Measurements from ENCODE around the gene POMGNT1.

The POMGNT1 gene

GRCh38 chr1:46206399-46206798 is 8.2 kb upstream of the POMGNT1 start:
- DNase-seq: no peak

DNA sequence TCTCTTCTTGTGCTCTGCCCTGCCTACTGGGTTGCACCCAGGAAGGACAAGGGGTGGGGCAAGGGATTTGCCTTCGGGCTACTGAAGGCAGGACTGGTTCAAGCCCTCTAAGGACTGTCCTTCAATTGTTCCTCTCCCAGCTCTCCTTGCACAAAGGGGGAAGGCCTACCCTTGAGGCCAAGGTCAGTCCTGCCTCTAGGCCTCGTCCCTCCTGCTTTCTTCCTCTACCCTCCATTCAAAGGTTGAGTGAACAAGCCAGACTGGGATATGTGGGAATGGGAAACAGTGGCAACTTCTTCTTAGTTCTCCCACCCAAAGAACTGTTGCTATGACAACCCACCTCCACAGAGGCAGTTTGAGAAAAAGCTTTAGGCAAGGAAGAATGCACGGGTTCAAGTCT is 7.6 kb upstream of the POMGNT1 start:
- no peak for DNase-seq

- DNase-seq: no peak
Measured at GRCh38 chr1:46205141-46205540, 6.9 kb upstream of the POMGNT1 start.

DNA sequence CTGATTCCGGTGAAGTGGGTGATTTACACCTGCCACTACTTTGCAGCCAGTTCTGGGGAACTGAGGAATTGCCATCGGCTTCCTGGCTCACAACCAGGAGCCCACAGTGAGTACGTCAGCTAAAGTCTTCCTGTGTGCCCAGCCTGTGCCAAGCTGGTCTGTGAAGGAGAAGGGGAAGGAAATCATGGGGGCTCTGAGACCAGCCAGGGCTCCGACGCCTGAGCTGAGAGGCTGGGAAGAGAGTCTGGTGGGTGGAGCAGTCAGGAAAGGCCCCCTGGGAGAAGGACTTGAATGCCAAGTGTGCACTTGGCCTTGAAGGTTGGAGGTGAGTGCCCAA is 6.1 kb upstream of the POMGNT1 start:
- DNase-seq: no peak

DNA sequence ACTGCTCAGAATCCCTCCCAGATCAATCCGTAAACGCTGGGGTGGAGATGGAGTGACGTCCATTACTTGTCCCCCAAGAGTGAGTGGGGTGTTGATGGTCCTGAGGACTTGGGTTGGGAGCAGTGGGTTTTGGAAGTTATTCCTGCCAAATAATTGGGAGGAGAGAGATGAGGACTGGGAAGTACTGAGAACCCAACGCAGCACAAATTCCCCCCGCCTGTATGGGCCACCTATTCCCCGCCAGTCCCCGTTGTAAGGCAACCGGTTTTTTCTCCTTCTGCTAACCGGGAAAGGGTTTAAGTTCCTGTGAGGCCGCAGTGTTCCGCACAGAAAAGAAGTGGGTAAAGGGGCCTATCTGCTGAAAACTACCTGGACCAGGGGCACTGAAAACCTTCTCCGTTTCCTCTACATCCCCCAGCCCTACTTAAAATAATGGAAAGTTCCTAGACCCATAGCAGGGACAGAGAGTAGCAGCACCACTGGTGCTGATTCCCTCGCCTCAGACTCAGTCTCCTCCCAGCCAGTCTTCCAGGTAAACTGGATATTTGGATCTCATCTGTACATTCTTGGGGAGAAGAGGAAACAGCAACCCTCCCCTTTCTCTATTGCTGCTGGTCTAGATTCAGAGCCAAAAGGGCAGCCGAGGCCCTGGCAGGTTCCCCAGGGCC is 5.6 kb upstream of the POMGNT1 start:
- DNase-seq: no peak

- DNase-seq: no peak
Measured at GRCh38 chr1:46199233-46199749, 1.1 kb upstream of the POMGNT1 start.

- DNase-seq: no peak
Measured at GRCh38 chr1:46197560-46197963, 672 bp downstream of the POMGNT1 start.

- DNase-seq: no peak
Measured at GRCh38 chr1:46196609-46197008, 1.6 kb downstream of the POMGNT1 start.

DNA sequence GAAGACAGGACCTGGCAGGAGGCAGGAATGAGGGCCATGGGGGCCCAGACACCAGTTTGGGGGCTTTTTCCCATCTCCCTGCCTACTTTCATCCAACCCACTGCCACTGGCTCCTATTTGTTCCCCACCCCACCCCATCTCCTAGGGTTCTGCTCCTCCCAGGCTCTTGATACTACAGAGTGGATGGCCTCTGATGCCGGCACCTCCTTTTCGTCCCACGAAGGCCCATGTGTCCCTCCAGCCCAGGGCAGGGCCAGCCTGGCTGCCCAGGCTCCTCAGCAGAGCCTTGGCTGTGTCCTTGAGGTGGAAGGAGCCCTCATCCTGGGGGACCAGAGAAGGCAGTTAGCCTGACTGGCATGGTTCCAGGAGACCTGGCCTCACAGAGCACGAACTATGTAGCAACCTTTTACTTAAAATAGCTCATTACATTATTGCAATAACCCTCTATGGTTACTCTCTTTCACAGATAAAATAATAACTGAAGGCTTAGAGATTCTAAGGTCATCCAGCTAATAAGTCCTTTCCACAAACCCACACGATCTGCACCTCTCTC is 3.5 kb downstream of the POMGNT1 start:
- no peak for DNase-seq

- no peak for DNase-seq
Measured at GRCh38 chr1:46193984-46194570, 4.2 kb downstream of the POMGNT1 start.

DNA sequence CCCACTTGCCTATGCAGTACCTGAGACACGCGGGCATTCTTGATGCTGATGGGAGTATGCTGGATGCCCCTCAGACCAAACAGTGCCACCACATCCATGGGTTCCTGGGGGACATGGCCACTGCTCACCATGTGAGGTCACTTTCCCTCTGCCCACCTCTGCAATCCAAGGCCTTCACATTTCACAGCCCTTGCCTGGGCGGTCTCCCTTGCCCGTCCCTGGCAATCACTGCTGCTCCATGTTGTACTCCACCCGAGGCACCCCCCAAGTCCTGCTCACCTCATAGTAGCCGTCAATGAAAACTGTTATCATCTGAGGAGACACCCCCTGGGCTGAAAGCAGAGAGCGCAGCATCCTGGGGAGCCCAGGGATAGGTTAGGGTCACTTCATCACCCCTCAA is 4.9 kb downstream of the POMGNT1 start:
- no peak for DNase-seq

- no peak for DNase-seq
Measured at GRCh38 chr1:46192171-46192570, 6.1 kb downstream of the POMGNT1 start.

GRCh38 chr1:46191033-46191701 is 7.1 kb downstream of the POMGNT1 start:
- no peak for DNase-seq

GRCh38 chr1:46190539-46190938 is 7.7 kb downstream of the POMGNT1 start:
- DNase-seq: no peak

GRCh38 chr1:46188295-46189030 is 9.8 kb downstream of the POMGNT1 start:
- DNase-seq: no peak

GRCh38 chr1:46187106-46187869 is 10.9 kb downstream of the POMGNT1 start:
- no peak for DNase-seq

- no peak for DNase-seq
Measured at GRCh38 chr1:46186076-46186475, 12.2 kb downstream of the POMGNT1 start.

GRCh38 chr1:46184920-46185658 is 13.1 kb downstream of the POMGNT1 start:
- DNase-seq: no peak

GRCh38 chr1:46183926-46184557 is 14.2 kb downstream of the POMGNT1 start:
- no peak for DNase-seq

- no peak for DNase-seq
Measured at GRCh38 chr1:46183079-46183847, 15.0 kb downstream of the POMGNT1 start.
